Inflammatory macrophage (primary cell): ENCODE data around the gene TEX38.
"Not testable (repeated sequence)": the region's sequence is repeated elsewhere in the genome, so short reads cannot be mapped to it uniquely, and the experiment has no call there.

Source experiments
- DNase-seq, 2 donors: peaks; one replicate each; pipeline ENCODE4 v3.0.0-alpha.2; 2020 to 2022

TEX38 gene

DNA sequence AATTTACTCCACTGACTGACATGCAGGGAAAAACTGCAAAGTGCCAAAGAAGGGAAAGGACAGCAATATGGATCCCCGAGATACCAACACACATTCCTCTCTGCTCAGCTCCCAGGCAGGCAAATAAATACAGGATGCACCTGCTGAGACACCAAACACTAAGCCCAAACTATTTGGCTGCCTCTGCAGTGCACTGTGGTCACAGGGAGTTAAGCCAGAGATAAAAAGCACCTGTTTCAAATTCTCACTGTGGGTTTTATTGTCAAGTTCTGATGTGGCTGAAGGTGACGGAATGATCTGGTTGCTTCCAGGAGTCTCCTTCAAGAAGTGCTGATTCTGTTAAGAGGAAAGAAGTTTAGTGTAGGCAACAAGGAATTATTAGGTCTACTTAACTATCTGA, 17.7 kb downstream of the TEX38 start:
- no peak for DNase-seq

DNA sequence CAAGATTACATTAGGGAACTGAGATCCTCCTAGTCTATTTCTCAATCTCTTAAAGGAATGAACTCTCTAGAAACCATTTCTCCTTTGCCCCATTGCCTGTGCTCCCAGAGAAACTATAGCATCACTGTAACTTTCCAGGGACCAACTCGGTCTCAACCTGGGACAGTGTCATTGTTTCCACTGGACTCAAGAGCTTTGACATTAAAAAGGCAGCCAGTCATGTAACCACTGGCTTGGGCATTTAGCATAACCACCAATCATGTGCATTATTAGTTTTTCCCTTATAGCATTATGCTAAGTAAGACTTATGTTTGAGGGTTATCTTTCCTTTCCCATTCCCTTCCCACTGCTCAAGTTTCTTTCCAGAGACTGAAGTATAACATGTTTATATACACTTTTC, 18.2 kb downstream of the TEX38 start:
- peak; percentile 13 to 17 for DNase-seq

DNA sequence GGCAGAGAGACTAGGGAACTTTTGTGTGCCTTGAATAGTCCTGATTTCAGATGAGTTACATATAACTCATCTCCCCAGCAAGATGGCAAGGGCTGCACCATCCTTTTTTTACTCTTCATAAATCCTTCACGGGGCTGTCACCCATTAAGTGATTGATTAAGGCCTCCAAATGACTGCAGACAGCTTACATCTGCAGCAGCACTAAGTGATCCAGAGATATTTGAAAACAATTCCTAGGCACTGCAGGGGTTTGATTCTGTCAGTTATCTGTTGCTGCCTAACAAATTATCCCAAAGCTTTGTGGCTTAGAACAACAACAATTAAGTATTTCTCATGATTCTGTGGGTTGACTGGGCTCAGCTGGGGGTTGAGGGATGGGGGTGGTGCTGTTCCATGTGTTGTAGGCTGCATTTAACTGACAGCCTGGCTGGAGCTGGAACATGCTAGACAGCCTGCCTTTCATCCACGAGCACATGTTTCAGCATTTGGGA, 19.3 kb downstream of the TEX38 start:
- DNase-seq: no peak

DNA sequence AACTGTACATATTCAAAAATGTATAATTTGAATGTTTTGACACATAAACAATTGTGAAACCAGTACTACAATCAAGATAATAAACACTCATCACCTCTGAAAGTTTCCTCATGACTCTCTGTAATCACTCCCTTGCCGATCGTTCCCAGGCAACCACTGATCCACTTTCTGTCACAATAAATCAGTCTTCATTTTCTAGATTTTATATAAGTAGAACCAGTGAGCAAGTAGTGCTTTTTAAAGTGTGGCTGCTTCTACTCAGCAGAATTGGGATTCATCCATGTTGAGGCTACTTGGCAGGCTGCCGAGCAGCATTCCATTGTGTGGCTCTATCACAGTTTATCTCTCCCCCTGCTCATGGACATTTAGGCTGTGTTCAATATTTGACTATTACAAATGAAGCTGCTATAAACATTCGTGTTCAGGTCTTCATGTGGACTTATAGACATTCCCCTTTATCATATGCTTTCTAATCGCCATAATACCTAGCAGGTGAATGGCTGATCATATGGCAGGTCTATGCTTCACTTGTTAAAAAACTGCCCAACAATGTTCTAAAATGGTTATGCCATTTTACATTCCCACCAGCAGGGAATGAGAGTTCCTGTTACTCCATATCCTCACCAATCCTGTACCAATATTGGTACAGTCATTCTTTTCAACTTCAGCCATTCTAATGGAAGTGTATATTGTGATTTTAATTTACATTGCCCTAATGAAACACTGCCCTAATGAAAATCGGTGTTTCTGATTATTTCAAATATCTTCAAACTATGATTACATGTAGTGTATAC, 20.5 kb downstream of the TEX38 start:
- DNase-seq: no peak

DNA sequence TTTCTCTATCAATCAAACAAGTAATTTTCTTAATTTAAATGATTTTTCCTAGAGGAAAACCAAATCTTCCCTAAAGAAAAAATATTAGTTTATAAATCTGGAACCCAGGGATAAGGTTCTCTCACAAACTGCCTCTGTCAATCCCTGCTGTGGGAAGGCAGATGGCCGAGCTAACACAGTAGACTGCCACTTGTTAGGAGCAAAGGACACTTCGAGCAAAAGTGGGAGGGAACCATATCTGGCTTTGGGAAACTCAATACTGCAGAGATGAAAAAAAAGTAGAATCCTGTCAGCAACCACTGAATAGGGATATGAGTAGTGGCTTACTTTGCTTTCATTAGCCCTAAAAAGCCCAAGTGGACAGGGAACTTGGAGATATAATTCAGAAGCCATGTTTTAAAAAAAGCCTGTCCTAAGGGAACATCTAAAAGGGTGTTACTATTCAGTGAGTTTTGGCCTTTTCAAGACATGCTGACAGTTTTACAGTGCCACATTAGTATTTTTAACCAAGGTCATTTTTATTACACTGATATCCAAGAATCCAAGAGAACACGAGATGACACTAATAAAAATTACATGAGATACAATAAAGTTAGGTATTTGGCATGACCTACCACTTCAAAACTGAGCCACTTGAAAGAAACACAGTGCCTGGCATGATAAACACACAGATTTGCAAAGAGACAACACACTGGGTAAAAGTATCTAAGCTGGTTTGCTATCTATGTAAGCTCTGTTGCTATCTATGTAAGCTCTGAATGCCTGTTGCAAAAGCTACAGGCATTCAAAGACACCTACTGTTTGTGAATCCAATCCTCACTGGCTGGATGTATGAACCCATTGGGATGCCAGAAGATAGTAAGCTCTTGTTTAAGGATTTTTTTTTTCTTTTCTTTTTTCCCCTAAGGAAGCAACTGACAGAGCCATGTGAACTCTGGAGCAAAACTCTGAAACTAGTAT, 21.4 kb downstream of the TEX38 start:
- DNase-seq: no peak

DNA sequence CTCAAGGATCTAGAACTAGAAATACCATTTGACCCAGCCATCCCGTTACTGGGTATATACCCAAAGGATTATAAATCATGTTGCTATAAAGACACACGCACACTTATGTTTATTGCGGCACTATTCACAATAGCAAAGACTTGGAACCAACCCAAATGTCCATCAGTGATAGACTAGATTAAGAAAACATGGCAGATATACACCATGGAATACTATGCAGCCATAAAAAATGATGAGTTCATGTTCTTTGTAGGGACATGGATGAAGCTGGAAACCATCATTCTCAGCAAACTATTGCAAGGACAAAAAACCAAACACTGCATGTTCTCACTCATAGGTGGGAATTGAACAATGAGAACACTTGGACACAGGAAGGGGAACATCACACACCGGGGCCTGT, 23.0 kb downstream of the TEX38 start:
- DNase-seq: not testable (repeated sequence)

DNA sequence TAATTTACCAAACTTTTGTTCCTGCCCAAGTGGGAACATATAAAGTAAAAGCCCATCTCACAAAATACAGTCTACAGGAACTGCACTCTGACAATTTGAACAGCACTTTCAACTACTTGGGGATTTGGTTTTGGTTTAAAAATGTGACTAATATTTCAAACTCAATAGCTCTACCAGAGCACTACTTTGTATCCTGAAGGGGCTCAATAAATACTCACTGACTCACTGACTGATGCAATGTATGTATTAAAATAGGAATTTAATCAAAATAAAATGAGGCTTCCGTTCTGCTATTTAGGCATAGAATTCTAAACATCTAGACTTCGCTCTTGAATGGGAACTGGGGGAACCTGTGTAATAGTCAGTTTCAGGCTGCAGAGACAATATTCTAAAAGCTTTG, 25.4 kb downstream of the TEX38 start:
- no peak for DNase-seq

DNA sequence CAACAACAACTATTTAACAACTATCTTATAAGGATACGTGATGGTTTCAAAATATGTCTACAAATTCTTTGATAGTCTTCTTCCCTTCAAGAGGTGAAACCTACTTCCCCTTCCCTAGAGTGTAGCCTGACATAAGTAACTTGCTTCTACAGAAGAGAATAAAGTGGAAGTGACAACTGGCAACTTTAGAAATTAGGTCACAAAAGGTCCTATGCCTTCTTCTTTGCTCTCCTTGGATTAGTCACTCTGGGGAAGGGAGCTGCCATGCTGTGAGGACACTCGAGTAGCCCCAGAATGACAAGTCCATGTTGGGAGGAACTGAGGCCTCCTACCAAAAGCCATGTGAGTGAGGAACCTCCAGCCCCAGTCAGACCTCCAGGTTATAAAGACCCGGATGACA, 28.0 kb downstream of the TEX38 start:
- peak; percentile 89 to 94 for DNase-seq

DNA sequence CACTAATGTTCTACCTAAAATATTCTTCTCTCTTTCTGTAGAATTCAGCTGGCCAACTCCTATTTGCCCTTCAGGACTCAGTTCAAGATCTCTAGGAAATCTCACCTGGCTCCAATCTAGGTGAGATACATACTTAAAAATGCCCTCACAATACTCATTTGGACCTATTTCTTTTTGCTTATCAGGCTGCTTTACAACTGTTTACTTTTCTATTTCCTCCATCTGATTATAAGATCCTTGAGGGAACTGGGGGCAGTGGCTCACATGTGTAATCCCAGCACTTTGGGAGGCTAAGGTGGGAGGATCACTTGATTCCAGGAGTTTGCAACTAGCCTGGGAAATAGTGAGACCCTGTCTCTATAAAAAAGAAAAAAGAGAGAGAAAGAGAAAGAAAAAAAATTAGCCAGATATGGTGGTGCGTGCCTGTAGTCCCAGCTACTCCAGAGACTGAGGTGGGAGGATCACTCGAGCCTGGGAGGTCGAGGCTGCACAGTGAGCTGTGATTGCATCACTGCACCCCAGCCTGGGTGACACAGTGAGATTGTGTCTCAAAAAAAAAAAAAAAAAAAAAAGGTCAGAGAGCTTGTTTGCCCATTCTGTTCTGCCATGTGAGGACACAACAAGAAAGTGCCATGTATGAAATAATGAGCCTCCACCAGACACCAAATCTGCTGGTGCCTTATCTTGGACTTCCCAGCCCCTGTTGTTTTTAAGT, 32.4 kb downstream of the TEX38 start:
- DNase-seq: no peak

DNA sequence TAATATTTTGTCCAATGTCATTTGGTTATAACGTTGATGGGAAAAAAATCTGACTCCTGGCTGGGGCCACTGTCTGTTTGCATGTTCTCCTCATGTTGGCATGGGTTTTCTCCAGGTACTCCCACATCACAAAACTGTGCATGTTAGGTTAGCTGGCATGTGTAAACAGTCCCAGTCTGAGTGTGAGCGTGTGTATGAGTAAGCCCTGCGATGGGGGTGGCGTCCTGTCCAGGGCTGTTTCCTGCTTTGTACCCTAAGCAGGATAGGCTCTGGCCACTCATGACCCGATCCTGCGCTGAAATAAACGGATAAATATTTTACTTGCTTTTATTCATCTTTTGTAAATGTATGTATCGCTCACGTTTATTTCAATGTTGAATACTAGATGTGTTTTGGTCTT, 33.8 kb downstream of the TEX38 start:
- no peak for DNase-seq

DNA sequence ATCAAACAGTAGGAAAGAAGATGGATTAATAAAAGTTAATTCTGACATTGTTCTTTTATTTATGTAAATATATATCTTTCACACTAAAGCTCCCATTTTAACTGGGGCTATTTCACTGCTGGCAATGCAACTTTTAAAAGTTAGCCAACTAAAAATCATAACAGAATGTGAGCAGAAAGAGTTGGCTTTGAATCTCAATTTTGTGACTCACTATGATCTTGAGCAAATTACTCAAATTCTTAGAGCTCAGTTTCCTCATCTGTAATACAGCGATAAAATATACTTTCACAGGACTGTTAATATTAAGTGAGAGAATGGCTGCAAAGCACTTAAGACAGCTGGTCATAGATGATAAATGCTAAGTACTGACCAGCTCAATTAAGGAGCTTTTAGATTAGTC, 36.5 kb downstream of the TEX38 start:
- no peak for DNase-seq

DNA sequence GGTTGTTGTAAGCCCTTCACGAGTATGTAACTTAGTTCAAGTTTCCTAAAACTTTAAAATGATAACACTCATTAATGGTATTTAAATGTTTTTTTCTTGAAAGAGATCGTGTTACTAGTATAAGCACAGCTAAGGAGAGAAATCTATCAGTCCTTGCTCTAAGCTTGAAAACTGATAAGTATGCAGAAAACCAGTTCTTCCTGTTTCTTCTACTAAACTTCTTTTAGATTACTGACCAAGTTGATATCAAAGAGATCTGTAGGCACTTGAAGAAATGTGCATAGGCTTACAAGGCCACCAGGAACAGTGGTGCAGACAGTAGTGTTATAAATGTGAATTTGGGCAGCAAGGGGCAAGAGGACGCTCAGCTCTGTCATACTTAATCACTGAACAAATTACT, 43.3 kb downstream of the TEX38 start:
- DNase-seq: no peak

DNA sequence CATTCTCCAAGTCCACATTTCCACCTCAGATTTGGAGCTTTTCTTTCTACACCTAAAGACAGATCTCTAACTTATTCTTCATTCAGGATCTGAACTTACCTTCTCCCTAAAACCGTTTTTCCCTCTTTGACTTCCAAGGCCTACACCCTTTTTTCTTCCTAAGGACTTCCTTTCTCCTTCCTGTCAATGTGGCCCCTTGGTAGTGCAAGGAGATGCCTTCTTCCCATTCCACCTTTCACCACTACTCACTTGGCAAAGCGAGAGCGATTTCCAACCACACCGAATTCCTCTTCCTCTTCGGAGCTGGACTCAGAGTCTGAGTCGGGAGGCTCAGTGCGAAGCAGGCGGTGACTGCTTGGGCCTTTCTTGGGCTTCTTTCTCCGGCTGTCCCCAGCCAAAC, 46.0 kb downstream of the TEX38 start:
- peak; percentile 11 to 20 for DNase-seq

DNA sequence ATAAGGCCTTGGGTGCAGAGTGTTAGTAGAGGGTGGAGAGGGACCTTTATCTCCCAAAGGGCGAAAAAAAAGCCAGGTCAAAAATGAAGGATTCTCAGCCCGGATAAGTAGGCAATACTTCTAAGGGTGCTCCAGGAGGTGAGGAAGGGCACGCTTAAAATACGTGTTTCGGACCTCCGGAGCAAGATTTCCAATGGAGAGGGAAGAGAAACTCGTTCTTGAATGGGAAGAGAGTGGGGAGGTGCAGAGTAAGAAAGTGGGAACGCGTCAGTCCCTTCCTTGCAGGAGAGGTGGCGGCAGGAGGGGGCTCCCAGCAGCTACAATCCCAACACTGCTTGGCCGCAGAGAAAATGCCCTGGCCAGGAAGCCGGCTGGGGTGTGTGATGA, 46.7 kb downstream of the TEX38 start:
- peak; percentile 3 to 7 for DNase-seq

DNA sequence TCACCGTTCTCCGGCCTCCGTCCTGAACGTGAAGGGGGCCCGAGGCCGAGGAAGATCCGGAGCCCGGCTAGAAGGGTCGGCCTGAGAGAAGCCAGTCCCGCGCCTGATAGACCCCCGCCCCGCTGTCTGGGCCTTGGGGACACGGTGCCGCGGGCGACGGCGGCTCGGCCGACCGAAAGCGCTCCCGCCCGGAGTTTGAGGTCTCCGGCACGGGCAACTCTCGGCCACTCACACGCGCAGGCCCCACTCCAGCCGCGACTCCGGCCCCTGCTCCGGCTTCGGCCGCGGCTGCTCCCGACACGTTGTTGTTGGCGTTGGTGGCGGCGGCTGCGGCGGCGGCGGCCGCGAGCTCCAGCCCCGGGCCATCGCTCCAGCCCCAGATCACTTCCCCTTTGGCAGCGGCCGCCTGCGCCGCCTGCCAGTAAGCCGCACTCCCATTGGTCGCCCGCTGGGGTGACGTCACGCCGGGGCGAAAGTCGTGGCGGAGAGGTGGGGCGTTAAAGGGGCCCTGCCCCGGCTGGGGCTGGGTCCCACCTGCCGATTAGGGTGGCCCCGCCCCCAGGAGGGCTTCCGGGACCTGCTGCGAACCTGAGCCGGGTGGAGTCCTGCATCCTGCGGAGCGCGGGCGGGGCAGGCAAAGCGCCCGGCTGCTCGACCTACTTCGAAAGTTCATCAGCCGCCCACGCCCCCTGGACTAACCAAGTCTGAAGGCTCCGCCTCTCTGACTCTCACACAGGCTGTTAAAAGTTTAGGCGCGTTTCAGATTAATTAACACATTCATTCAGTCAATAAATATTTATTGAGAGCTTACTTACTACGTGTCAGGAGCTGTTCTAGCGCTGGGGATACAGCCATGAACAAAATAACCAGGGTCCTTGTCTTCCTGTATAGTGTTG, 47.3 kb downstream of the TEX38 start, which contains the start of gene EFCAB14:
Gene EFCAB14, minus strand, starts transcription at position 388 of the 896 bp plus-strand sequence. CDS start 1,027 bp downstream, outside the sequence.
- peak; percentile 95 for DNase-seq

DNA sequence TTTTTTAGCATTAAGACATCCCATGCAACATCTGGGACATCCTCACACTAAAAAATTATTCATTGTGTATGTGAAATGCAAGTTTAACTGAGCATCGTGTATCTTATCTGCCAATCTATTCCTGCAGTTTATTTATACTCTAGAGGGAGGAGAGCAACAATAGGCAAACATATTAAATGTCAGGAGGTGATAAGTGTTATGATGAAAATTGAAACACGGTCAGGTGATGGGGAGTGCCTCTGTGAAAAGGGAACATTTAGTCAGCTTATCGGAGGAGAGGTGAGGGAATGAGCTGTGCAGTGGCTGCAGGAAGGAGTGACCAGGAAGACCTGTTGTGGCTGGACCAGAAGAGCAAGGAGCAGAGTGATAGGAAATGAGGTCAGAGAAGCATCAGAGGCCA, 48.0 kb downstream of the TEX38 start:
- peak in 1 of 2 donors; percentile 28 for DNase-seq

DNA sequence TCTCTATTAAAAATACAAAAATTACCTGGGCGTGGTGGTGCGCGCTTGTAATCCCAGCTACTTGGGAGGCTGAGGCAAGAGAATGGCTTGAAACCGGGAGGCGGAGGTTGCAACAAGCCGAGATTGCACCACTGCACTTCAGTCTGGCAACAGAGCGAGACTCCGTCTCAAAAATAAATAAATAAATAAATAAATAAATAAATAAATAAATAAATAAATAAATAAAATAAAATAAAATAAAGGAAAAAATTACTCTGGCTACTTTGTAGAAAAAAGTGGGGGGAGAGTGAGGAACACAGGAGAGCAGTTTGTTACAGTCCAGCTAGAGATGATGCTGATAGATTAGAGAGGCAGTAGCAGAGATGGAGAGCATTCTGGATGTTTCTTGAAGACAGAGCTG, 48.7 kb downstream of the TEX38 start:
- DNase-seq: not testable (repeated sequence)

DNA sequence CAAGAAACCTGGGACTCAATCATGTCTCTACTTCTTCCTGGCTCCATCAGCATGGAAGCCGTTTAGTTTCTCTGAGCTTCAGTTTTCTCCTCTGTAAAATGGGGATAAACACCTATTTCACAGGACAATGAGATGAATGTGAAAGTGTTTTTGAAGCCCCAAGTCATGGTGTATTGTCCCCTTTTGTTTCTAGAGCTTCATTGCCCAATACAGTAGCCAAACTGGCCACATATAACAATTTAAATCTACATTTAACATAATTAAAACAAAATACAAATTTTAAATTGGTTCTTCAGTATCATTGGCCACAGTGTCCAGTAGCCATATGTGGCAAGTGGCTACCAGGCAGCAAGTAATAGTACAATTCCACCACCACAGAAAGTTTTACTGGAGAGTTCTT, 49.5 kb downstream of the TEX38 start:
- DNase-seq: no peak

DNA sequence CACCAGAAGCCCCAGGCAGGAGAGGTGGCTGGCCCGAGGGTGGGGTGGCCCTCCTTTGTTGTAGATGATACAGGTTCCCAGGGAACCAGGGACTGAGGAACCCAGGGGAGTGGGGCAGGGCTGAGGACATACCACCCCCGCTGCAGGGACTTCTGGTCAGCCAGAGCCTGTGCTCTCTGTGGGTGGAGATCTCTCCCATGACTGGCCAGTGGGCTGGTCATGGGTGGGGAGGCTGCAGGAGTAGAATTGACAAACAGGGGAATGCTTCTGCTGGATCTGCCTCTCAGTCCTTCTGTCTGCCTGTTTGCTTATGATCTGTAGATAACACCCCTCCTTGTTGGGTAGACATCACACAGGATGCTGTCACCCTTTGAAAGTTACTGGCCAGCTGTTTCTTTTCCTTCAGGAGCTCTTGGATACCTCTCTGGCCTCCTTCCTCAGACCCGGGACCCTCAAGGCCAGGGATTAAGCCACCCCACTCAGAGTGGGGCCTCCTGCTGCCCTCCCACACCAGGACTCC, 50.1 kb downstream of the TEX38 start:
- peak in 1 of 2 donors; percentile 65 for DNase-seq
